SK-N-SH treated with all-trans-retinoic acid at 6 μM for 48 hours (cell line): Measurements from ENCODE around the gene HSBP1L1.
"Not testable (repeated sequence)": the region's sequence is repeated elsewhere in the genome, so short reads cannot be mapped to it uniquely, and the experiment has no call there.

Experiments used
- ATAC-seq: fragments of 200-7000 bp; cut with Tn5 transposase; 3 replicates; pipeline ENCODE4 v1.9.1; 2020; ENCODE audit warnings: mild to moderate bottlenecking, moderate library complexity
- ARNTL ChIP-seq: fragments of 450-650 bp; formaldehyde crosslinking; IDR thresholded peaks from 2 replicates; pipeline ENCODE4 v1.5.0; 2020; ENCODE audit warnings: low read depth, mild to moderate bottlenecking, moderate library complexity, borderline replicate concordance
- BACH2 ChIP-seq: fragments of 250-450 bp; sonication (Bioruptor Pico); IDR thresholded peaks from 2 replicates; pipeline ENCODE4 v1.9.0; 2021; ENCODE audit warnings: mild to moderate bottlenecking, borderline replicate concordance
- CSDC2 ChIP-seq: fragments of 250-450 bp; sonication (Bioruptor Pico); IDR thresholded peaks from 2 replicates; pipeline ENCODE4 v1.5.0; 2020; ENCODE audit warnings: mild to moderate bottlenecking, moderate library complexity
- ESRRG ChIP-seq: fragments of 250-450 bp; sonication (Bioruptor Pico); IDR thresholded peaks from 2 replicates; pipeline ENCODE4 v1.6.1; 2021; ENCODE audit warnings: mild to moderate bottlenecking
- GLIS3 ChIP-seq: fragments of 250-450 bp; sonication (Bioruptor Pico); IDR thresholded peaks from 2 replicates; pipeline ENCODE4 v1.5.0; 2020; ENCODE audit warnings: mild to moderate bottlenecking, moderate library complexity
- ISL1 ChIP-seq: fragments of 250-450 bp; sonication (Bioruptor Pico); IDR thresholded peaks from 2 replicates; pipeline ENCODE4 v2.1.2; 2022; ENCODE audit warnings: mild to moderate bottlenecking, moderate library complexity
- OSR1 ChIP-seq: fragments of 250-450 bp; sonication (Bioruptor Pico); IDR thresholded peaks from 2 replicates; pipeline ENCODE4 v1.8.0; 2022; ENCODE audit warnings: moderate library complexity, mild to moderate bottlenecking, inconsistent platforms
- PATZ1 ChIP-seq: fragments of 250-450 bp; sonication (Bioruptor Pico); IDR thresholded peaks from 2 replicates; pipeline ENCODE4 v1.8.0; 2020; ENCODE audit warnings: mild to moderate bottlenecking, moderate library complexity, borderline replicate concordance
- PPARA ChIP-seq: fragments of 250-450 bp; sonication (Bioruptor Pico); IDR thresholded peaks from 2 replicates; pipeline ENCODE4 v1.5.0; 2020; ENCODE audit warnings: mild to moderate bottlenecking, borderline replicate concordance
- SNAI2 ChIP-seq: fragments of 250-450 bp; sonication (Bioruptor Pico); IDR thresholded peaks from 2 replicates; pipeline ENCODE4 v1.5.0; 2020; ENCODE audit warnings: mild to moderate bottlenecking, moderate library complexity
- TCF4 ChIP-seq: fragments of 250-450 bp; sonication (Bioruptor Pico); IDR thresholded peaks from 2 replicates; pipeline ENCODE4 v1.8.0; 2021; ENCODE audit warnings: mild to moderate bottlenecking, moderate library complexity, borderline replicate concordance
- TOX ChIP-seq: fragments of 250-450 bp; sonication (Bioruptor Pico); IDR thresholded peaks from 2 replicates; pipeline ENCODE4 v1.8.0; 2021; ENCODE audit warnings: mild to moderate bottlenecking, moderate library complexity, borderline replicate concordance
- ZC3H10 ChIP-seq: fragments of 250-450 bp; sonication (Bioruptor Pico); IDR thresholded peaks from 2 replicates; pipeline ENCODE4 v1.5.1; 2021; ENCODE audit warnings: mild to moderate bottlenecking, moderate library complexity
- ZFP3 ChIP-seq: fragments of 250-450 bp; sonication (Bioruptor Pico); IDR thresholded peaks from 2 replicates; pipeline ENCODE4 v1.5.0; 2020; ENCODE audit warnings: mild to moderate bottlenecking, moderate library complexity
- ZFP30 ChIP-seq: fragments of 450-650 bp; formaldehyde crosslinking; IDR thresholded peaks from 2 replicates; pipeline ENCODE4 v1.5.0; 2022; ENCODE audit warnings: mild to moderate bottlenecking, moderate library complexity
- ZNF565 ChIP-seq: fragments of 450-650 bp; formaldehyde crosslinking; conservative IDR thresholded peaks from 2 replicates; pipeline ENCODE4 v1.5.0; 2020; ENCODE audit warnings: low read depth, mild to moderate bottlenecking, moderate library complexity
- TF ChIP-seq, protein P1 (sequence below): fragments of 250-450 bp; sonication (Bioruptor Pico); IDR thresholded peaks from 2 replicates; pipeline ENCODE4 v1.5.0; 2020; ENCODE audit warnings: mild to moderate bottlenecking, moderate library complexity
- TF ChIP-seq, protein P2 (sequence below): fragments of 250-450 bp; sonication (Bioruptor Pico); IDR thresholded peaks from 2 replicates; pipeline ENCODE4 v1.8.0; 2021; ENCODE audit warnings: low read depth, mild to moderate bottlenecking, moderate library complexity, borderline replicate concordance
- TF ChIP-seq, protein P3 (sequence below): fragments of 250-450 bp; sonication (Bioruptor Pico); IDR thresholded peaks from 2 replicates; pipeline ENCODE4 v1.5.1; 2020; ENCODE audit warnings: low read depth, mild to moderate bottlenecking, moderate library complexity

HSBP1L1 gene

GRCh38 chr18:79989195-79989497 is 24.7 kb downstream of the HSBP1L1 start (continued):
- TF ChIP-seq, protein P1, sequence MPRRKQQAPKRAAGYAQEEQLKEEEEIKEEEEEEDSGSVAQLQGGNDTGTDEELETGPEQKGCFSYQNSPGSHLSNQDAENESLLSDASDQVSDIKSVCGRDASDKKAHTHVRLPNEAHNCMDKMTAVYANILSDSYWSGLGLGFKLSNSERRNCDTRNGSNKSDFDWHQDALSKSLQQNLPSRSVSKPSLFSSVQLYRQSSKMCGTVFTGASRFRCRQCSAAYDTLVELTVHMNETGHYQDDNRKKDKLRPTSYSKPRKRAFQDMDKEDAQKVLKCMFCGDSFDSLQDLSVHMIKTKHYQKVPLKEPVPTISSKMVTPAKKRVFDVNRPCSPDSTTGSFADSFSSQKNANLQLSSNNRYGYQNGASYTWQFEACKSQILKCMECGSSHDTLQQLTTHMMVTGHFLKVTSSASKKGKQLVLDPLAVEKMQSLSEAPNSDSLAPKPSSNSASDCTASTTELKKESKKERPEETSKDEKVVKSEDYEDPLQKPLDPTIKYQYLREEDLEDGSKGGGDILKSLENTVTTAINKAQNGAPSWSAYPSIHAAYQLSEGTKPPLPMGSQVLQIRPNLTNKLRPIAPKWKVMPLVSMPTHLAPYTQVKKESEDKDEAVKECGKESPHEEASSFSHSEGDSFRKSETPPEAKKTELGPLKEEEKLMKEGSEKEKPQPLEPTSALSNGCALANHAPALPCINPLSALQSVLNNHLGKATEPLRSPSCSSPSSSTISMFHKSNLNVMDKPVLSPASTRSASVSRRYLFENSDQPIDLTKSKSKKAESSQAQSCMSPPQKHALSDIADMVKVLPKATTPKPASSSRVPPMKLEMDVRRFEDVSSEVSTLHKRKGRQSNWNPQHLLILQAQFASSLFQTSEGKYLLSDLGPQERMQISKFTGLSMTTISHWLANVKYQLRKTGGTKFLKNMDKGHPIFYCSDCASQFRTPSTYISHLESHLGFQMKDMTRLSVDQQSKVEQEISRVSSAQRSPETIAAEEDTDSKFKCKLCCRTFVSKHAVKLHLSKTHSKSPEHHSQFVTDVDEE = no peak

DNA sequence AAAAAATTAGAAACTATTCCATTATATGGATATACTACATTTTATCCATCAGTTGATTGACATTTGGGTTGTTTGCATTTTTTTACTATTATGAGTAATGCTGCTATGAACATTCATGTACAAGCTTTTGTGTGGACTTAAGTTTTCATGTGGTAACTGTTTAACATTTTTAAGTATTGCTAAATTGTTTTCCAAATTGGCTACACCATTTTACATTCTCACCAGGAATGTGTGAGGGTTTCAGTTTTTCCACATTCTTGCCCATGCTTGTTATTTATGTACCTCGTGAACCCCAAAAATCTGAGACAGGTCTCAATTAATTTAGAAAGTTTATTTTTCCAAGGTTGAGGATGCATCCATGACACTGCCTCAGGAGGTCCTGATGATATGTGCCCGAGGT is 27.1 kb downstream of the HSBP1L1 start:
- TF ChIP-seq ZFP3 (CRISPR knock-in tag) = no peak
- TF ChIP-seq, protein P1 = no peak
- no peak for TF ChIP-seq ZFP30 (CRISPR knock-in tag)
- ATAC-seq = no peak

GRCh38 chr18:79999701-80000100 is 35.3 kb downstream of the HSBP1L1 start:
- ATAC-seq = not testable (repeated sequence)

GRCh38 chr18:80000877-80001276 is 36.4 kb downstream of the HSBP1L1 start:
- no peak for ATAC-seq
- TF ChIP-seq ZNF565 (CRISPR knock-in tag) (no peak), GLIS3 (CRISPR knock-in tag) (no peak), ZC3H10 (CRISPR knock-in tag) (no peak), ARNTL (CRISPR knock-in tag) (no peak), SNAI2 (CRISPR knock-in tag) (no peak), OSR1 (CRISPR knock-in tag) (no peak), BACH2 (CRISPR knock-in tag) (no peak), PATZ1 (CRISPR knock-in tag) (no peak), TOX (CRISPR knock-in tag) (no peak), CSDC2 (no peak), PPARA (CRISPR knock-in tag) (no peak), ESRRG (CRISPR knock-in tag) (no peak), TCF4 (no peak), ISL1 (no peak), ZFP30 (CRISPR knock-in tag) (no peak)
- TF ChIP-seq, protein P2, sequence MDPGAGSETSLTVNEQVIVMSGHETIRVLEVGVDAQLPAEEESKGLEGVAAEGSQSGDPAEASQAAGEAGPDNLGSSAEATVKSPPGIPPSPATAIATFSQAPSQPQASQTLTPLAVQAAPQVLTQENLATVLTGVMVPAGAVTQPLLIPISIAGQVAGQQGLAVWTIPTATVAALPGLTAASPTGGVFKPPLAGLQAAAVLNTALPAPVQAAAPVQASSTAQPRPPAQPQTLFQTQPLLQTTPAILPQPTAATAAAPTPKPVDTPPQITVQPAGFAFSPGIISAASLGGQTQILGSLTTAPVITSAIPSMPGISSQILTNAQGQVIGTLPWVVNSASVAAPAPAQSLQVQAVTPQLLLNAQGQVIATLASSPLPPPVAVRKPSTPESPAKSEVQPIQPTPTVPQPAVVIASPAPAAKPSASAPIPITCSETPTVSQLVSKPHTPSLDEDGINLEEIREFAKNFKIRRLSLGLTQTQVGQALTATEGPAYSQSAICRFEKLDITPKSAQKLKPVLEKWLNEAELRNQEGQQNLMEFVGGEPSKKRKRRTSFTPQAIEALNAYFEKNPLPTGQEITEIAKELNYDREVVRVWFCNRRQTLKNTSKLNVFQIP (CRISPR knock-in tag) = no peak
- TF ChIP-seq, protein P3, sequence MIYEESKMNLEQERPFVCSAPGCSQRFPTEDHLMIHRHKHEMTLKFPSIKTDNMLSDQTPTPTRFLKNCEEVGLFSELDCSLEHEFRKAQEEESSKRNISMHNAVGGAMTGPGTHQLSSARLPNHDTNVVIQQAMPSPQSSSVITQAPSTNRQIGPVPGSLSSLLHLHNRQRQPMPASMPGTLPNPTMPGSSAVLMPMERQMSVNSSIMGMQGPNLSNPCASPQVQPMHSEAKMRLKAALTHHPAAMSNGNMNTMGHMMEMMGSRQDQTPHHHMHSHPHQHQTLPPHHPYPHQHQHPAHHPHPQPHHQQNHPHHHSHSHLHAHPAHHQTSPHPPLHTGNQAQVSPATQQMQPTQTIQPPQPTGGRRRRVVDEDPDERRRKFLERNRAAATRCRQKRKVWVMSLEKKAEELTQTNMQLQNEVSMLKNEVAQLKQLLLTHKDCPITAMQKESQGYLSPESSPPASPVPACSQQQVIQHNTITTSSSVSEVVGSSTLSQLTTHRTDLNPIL (CRISPR knock-in tag) = no peak
